22Rv1 (cell line): ENCODE measurements around the gene TUBB2B.

Experiments used
- H3K27ac ChIP-seq: fragments of 450-650 bp; 2 replicates; pipeline ENCODE4 v1.5.1; 2017
- CTCF ChIP-seq: fragments of 450-650 bp; IDR thresholded peaks from 2 replicates; pipeline ENCODE4 v1.5.1; 2017; ENCODE audit warnings: mild to moderate bottlenecking
- ZFX ChIP-seq: fragments of 450-650 bp; IDR thresholded peaks from 2 replicates; pipeline ENCODE4 v1.6.1; 2017; ENCODE audit warnings: antibody characterized with exemption, borderline replicate concordance

Gene TUBB2B

GRCh38 chr6:3176562-3177355 lies 50.7 kb downstream of the TUBB2B start:
- TF ChIP-seq ZFX (no peak), CTCF (no peak)
- H3K27ac ChIP-seq, result no peak overlapping the region

- TF ChIP-seq CTCF (no peak), ZFX (no peak)
- no peak overlapping the region for H3K27ac ChIP-seq
Observed at GRCh38 chr6:3175715-3176402, 51.6 kb downstream of the TUBB2B start.
